ENCODE data around the gene IL17RD. TPM values are rescaled to one million over a fixed set of nuclear protein-coding genes. Genes with fewer than 3 reads are reported as not detected.

Gene IL17RD
- total and polyA plus RNA-seq, 9 of the 15 experiments (the other 6 are each of a cell fraction or from before 2014, with no cell fraction given), result under 0.01 to 0.09 (median 0.04) TPM; not detected in 4

DNA sequence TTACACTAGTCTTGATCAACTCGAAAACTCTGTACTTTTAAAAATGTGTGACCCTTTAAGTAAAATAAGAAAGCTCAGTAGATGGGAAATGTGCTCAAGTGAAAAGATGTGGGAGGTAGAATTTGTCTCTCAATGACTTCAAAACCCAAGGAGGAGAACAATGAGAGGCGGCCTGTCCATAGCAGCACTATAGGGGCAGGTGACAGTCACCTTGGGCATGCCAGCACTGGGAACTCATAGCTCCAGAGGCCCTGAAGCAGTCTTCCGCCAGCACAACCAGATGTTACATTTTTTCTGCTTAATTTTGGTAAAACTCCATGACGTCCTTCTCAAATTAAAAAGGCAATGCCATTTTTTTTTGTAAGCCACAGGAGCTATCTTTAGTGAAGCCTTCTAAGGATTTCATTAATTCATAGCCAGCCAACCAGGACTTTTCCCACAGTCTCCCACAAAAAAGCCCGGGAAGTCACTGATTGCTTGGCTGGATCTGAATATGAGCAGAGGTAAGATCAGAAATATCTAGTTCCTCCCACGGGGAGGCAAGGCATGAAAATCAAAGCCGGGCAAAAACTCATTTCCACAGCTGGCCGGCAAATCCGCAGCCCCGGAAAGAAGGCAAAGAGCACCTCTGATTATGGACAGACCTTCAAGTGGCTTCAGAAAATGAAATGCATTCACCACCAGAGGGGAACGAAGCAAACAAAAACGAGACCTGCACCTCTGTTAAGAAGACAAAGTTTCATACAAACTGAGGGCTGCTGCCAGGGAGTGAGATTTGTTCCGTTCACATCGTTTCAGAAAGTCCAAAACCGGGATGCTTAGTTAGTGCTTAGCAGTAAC lies 10.5 kb downstream of the IL17RD start:
- Histone ChIP-seq H3K4me3 (no peak overlapping the region), H3K27me3 (ENCODE audit: control insufficient read depth in 2 of 2, insufficient read depth in 2 of 2, low read length in 2 of 2) (peaks cover 7 to 48% of the 10 kb centered on the region in 2 experiments; a peak in 3 of 5 replicates), H3K4me1 (replicated peaks in 1 of 2; ENCODE audit: control insufficient read depth in 2 of 2, insufficient read depth in 2 of 2, low read length in 2 of 2) (no peaks in the 10 kb centered on the region), H4K20me1 (replicated peaks; ENCODE audit: control insufficient read depth, insufficient read depth, low read length) (no peaks in the 10 kb centered on the region), H3K9me1 (ENCODE audit: control insufficient read depth, insufficient read depth, low read length) (no peaks in the 10 kb centered on the region), H3K36me3 (ENCODE audit: control insufficient read depth, insufficient read depth, low read length) (no peaks in the 10 kb centered on the region), H3K9me3 (replicated peaks; ENCODE audit: control insufficient read depth, insufficient read depth, low read depth, low read length) (no peaks in the 10 kb centered on the region), H3K9ac (ENCODE audit: insufficient read depth in 1 of 2, low read depth in 2 of 2, low read length in 2 of 2) (no peak overlapping the region), H3K27ac (ENCODE audit: extremely low read depth, low read depth, low read length) (no peak overlapping the region), H2AFZ (ENCODE audit: low read depth, low read length) (no peak overlapping the region), H3K4me2 (ENCODE audit: insufficient read depth, low read length) (no peak overlapping the region), H3K79me2 (ENCODE audit: control insufficient read depth, insufficient read depth, low read length) (no peaks in the 10 kb centered on the region)
- ChIA-PET POLR2A (interaction anchor here (0.7 to 1.0 kb wide), 2 partner anchors 14 to 15 kb away, joined by 3 read pairs; no protein-coding TSS in a partner anchor), CTCF (ENCODE audit: low intra/inter-chr PET ratio) (no interaction called here)
- no peak for DNase-seq (ENCODE audit: extremely low read depth in 1 of 4, low spot score in 3 of 4)
- ATAC-seq, result no peak
- intact Hi-C loops (cut with micrococcal nuclease), result no loop called here
- WGBS (ENCODE audit: insufficient coverage, low coverage, missing lambda C conversion rate), result 7% methylated on average over 14 of the region's 15 CpGs
- FAIRE-seq, result no peak
- BruUV-seq (replicated peaks), result no TSS peak
- in situ Hi-C loops (cut with MboI), result no loop called here
- TF ChIP-seq MYBL2 (IDR thresholded peaks at IDR 0.05; ENCODE audit: low read depth), result no peak
- no peak for TF ChIP-seq MYBL2 (CRISPR knock-in tag; IDR thresholded peaks at IDR 0.05; ENCODE audit: borderline replicate concordance)
- no peak for TF ChIP-seq ILF3 (IDR thresholded peaks at IDR 0.05; ENCODE audit: borderline replicate concordance)
- no peak for TF ChIP-seq RUNX1 (IDR thresholded peaks at IDR 0.05; ENCODE audit: low read depth)
- TF ChIP-seq, protein P1, sequence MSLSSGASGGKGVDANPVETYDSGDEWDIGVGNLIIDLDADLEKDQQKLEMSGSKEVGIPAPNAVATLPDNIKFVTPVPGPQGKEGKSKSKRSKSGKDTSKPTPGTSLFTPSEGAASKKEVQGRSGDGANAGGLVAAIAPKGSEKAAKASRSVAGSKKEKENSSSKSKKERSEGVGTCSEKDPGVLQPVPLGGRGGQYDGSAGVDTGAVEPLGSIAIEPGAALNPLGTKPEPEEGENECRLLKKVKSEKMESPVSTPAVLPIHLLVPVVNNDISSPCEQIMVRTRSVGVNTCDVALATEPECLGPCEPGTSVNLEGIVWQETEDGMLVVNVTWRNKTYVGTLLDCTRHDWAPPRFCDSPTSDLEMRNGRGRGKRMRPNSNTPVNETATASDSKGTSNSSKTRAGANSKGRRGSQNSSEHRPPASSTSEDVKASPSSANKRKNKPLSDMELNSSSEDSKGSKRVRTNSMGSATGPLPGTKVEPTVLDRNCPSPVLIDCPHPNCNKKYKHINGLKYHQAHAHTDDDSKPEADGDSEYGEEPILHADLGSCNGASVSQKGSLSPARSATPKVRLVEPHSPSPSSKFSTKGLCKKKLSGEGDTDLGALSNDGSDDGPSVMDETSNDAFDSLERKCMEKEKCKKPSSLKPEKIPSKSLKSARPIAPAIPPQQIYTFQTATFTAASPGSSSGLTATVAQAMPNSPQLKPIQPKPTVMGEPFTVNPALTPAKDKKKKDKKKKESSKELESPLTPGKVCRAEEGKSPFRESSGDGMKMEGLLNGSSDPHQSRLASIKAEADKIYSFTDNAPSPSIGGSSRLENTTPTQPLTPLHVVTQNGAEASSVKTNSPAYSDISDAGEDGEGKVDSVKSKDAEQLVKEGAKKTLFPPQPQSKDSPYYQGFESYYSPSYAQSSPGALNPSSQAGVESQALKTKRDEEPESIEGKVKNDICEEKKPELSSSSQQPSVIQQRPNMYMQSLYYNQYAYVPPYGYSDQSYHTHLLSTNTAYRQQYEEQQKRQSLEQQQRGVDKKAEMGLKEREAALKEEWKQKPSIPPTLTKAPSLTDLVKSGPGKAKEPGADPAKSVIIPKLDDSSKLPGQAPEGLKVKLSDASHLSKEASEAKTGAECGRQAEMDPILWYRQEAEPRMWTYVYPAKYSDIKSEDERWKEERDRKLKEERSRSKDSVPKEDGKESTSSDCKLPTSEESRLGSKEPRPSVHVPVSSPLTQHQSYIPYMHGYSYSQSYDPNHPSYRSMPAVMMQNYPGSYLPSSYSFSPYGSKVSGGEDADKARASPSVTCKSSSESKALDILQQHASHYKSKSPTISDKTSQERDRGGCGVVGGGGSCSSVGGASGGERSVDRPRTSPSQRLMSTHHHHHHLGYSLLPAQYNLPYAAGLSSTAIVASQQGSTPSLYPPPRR (CRISPR knock-in tag; IDR thresholded peaks at IDR 0.05; ENCODE audit: borderline replicate concordance), result no peak
- TF ChIP-seq, protein P2, sequence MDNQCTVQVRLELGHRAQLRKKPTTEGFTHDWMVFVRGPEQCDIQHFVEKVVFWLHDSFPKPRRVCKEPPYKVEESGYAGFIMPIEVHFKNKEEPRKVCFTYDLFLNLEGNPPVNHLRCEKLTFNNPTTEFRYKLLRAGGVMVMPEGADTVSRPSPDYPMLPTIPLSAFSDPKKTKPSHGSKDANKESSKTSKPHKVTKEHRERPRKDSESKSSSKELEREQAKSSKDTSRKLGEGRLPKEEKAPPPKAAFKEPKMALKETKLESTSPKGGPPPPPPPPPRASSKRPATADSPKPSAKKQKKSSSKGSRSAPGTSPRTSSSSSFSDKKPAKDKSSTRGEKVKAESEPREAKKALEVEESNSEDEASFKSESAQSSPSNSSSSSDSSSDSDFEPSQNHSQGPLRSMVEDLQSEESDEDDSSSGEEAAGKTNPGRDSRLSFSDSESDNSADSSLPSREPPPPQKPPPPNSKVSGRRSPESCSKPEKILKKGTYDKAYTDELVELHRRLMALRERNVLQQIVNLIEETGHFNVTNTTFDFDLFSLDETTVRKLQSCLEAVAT (IDR thresholded peaks at IDR 0.05), result no peak
- TF ChIP-seq PHTF2 (CRISPR knock-in tag; IDR thresholded peaks at IDR 0.05), result no peak
- TF ChIP-seq, protein P3, sequence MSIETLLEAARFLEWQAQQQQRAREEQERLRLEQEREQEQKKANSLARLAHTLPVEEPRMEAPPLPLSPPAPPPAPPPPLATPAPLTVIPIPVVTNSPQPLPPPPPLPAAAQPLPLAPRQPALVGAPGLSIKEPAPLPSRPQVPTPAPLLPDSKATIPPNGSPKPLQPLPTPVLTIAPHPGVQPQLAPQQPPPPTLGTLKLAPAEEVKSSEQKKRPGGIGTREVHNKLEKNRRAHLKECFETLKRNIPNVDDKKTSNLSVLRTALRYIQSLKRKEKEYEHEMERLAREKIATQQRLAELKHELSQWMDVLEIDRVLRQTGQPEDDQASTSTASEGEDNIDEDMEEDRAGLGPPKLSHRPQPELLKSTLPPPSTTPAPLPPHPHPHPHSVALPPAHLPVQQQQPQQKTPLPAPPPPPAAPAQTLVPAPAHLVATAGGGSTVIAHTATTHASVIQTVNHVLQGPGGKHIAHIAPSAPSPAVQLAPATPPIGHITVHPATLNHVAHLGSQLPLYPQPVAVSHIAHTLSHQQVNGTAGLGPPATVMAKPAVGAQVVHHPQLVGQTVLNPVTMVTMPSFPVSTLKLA (conservative IDR thresholded peaks at IDR 0.05), result no peak
- no peak for TF ChIP-seq ZNF785 (CRISPR knock-in tag; IDR thresholded peaks at IDR 0.05)
- TF ChIP-seq RBFOX2 (IDR thresholded peaks at IDR 0.05; ENCODE audit: low read depth, low read length), result no peak
- no peak for TF ChIP-seq NFXL1 (CRISPR knock-in tag; IDR thresholded peaks at IDR 0.05)
- no peak for TF ChIP-seq LEF1 (IDR thresholded peaks at IDR 0.05)
- TF ChIP-seq IFI16 (CRISPR knock-in tag; IDR thresholded peaks at IDR 0.05), result no peak
- no peak for TF ChIP-seq ZBED1 (IDR thresholded peaks at IDR 0.05)
- no peak for TF ChIP-seq HNRNPL (IDR thresholded peaks at IDR 0.05; ENCODE audit: low read depth, low read length)
- no peak for TF ChIP-seq RNF2 (IDR thresholded peaks at IDR 0.05)

Measured in K562 (cell line).